GM23248 (cell line): ENCODE results near the gene IL19.

Experiments
- EZH2 ChIP-seq: fragments of 200-600 bp; sonication (generic); IDR thresholded peaks from 2 replicates; pipeline ENCODE4 v1.6.1; 2018; ENCODE audit warnings: antibody characterized with exemption, mild to moderate bottlenecking; ENCODE audit not compliant: insufficient read depth, poor library complexity, severe bottlenecking
- EZH2phosphoT487 ChIP-seq: fragments of 200-600 bp; sonication (generic); IDR thresholded peaks from 2 replicates; pipeline ENCODE4 v1.6.1; 2018; ENCODE audit warnings: antibody characterized with exemption, moderate library complexity, mild to moderate bottlenecking, low read depth; ENCODE audit not compliant: insufficient read depth

DNA sequence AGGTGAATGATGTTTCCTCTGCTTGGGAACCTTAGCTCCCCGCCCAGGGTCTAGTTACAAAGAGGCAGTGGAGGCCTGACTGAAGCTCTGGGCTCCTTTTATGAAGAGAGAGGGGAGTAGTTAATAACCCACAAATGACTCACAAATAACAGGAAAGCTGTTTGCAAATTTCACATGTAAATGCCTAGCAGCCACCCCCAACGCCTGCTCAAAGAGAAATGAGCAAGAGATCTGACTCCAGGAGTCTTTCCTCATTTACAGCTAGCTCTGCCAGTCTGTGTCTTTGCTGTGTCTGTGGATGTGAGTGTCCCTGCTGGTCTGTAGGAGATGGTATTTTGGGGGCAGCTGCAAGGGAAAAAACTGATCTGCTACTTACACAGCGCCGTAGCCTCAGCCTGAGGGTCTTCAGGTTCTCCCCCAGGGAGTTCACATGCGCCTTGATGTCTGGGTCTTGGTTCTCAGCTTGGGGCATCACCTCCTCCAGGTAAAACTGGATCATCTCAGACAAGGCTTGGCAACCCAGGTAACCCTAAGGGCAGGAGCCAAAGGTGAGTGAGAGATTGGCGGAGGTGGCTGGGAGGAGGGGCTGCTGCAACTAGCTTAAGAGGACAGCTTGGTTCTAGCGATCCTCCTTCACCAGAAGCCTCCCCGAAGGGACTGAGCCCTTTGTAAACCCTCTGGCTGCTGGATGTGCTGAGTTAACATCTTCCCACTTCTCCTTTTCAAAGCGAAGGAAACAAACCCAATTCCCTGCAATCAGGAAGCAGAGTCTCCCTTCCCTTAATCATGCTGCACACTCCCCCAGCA lies at the start of gene IL19:
- TF ChIP-seq EZH2 = no peak
- no peak for TF ChIP-seq EZH2phosphoT487
